ENCODE measurements around the gene SMIM36. TPM values are rescaled to one million over a fixed set of nuclear protein-coding genes. Genes with fewer than 3 reads are reported as not detected.
A peak's percentile ranks its signal among the peaks of the same experiment; 100 is the strongest.

The SMIM36 gene
- total and polyA plus RNA-seq, 12 donors, result not detected

DNA sequence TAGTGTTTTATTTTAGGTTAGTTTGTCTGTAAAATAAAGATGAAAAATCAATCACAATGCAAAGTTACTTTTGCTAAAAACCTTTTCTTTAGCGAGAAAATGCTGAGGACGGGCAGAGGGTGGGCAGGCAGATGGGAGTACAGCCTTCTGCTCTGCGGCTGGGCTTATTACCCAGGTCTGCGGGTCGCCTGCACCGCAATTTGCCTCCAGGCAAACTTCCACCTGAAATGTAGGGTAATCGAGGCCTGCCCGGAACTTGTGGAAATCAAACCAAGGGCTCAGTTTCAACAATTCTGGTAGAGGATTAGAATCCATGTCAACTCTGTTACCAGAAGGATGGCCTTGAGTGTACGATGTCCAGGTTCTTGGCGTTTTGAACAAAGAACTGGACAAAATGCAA is 67.3 kb downstream of the SMIM36 start:
- no peak for ATAC-seq
- H3K9me3 ChIP-seq, result no peaks in the 10 kb centered on the region
- TF ChIP-seq, protein P1, sequence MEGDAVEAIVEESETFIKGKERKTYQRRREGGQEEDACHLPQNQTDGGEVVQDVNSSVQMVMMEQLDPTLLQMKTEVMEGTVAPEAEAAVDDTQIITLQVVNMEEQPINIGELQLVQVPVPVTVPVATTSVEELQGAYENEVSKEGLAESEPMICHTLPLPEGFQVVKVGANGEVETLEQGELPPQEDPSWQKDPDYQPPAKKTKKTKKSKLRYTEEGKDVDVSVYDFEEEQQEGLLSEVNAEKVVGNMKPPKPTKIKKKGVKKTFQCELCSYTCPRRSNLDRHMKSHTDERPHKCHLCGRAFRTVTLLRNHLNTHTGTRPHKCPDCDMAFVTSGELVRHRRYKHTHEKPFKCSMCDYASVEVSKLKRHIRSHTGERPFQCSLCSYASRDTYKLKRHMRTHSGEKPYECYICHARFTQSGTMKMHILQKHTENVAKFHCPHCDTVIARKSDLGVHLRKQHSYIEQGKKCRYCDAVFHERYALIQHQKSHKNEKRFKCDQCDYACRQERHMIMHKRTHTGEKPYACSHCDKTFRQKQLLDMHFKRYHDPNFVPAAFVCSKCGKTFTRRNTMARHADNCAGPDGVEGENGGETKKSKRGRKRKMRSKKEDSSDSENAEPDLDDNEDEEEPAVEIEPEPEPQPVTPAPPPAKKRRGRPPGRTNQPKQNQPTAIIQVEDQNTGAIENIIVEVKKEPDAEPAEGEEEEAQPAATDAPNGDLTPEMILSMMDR (IDR thresholded peaks at IDR 0.05), result no peak
- intact Hi-C loops (cut with DNase I), result no loop called here
- DNase-seq, result no peak
- 92 to 96% methylated on average over 10 of the region's 10 CpGs for WGBS, 2 donors
- peaks cover 0 to 13% (median 0%) of the 10 kb centered on the region in 9 donors for H3K4me1 ChIP-seq
- no peaks in the 10 kb centered on the region for H3K36me3 ChIP-seq
- no peak overlapping the region for H3K4me3 ChIP-seq
- H3K27me3 ChIP-seq, result no peaks in the 10 kb centered on the region
- H3K27ac ChIP-seq, result no peak overlapping the region

DNA sequence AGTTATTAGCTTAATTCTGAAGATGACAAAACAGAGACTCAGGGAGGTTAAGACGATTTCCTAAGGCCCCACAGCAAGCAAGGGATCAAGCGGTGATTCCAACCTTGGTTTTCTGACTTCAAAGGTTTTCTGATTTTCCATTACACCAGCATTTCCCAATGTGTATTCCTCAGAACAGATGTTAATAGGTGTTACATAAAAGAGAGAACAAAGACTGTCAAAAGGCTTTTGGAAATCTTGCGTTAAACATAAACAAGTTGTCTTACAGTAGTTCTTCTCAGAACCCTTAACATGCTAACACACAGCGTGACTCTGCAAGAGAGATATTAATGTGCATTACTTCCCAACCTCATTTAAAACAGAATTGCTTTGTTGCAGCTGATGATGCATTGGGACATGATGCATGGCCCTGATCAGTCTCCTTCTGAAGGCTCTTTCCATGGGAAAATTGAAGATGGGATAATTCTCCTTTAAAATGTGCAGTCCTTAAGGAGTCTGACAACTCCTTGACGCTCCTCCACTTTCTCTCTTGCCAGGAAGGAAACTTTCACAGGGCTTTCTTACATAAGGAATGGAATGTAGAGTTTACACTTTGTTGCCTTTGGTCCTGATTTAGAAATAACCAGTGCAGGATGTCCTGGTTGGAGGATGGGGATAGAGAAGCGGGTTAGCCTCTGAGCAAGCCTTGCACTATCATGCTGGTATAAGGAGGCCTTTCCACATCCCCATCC is 68.1 kb downstream of the SMIM36 start:
- Histone ChIP-seq H3K9me3 (no peaks in the 10 kb centered on the region), H3K27me3 (no peaks in the 10 kb centered on the region), H3K36me3 (no peaks in the 10 kb centered on the region), H3K27ac (no peak overlapping the region), H3K4me3 (no peak overlapping the region), H3K4me1 (peaks cover 0 to 13% (median 0%) of the 10 kb centered on the region in 9 donors)
- 84 to 90% methylated on average over 6 of the region's 6 CpGs for WGBS, 2 donors
- intact Hi-C loops (cut with DNase I), result no loop called here
- no peak for ATAC-seq
- no peak for DNase-seq
- TF ChIP-seq, protein P1 (IDR thresholded peaks at IDR 0.05), result no peak

DNA sequence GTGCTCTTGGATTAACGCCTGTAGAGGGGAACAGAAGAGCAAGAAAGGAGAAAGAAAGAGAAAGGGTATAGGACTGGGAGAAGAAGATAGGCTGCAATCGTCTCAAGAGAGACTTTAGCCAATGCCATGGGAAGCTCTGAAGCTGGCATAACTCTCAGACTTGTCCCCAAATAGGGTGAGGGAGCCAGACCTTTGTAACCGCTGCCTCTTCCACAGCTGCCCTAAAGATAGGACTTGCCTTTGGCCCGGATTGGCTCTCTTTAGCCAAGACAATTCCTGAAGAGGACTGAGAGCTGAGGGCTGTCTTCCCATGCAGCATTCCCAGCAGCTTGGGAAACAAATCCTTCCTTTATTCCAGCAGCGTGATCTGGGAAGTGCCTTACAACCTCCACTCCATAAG is 68.8 kb downstream of the SMIM36 start:
- Histone ChIP-seq H3K27me3 (no peaks in the 10 kb centered on the region), H3K4me3 (no peak overlapping the region), H3K36me3 (no peaks in the 10 kb centered on the region), H3K27ac (no peak overlapping the region), H3K4me1 (peaks cover 0 to 17% (median 0%) of the 10 kb centered on the region in 9 donors), H3K9me3 (no peaks in the 10 kb centered on the region)
- intact Hi-C loops (cut with DNase I), result no loop called here
- peak in 4 of 8 donors; percentile 44 to 71 (median 51) for ATAC-seq
- 46 to 61% methylated on average over 5 of the region's 5 CpGs for WGBS, 2 donors
- no peak for DNase-seq
- TF ChIP-seq, protein P1 (IDR thresholded peaks at IDR 0.05), result no peak

DNA sequence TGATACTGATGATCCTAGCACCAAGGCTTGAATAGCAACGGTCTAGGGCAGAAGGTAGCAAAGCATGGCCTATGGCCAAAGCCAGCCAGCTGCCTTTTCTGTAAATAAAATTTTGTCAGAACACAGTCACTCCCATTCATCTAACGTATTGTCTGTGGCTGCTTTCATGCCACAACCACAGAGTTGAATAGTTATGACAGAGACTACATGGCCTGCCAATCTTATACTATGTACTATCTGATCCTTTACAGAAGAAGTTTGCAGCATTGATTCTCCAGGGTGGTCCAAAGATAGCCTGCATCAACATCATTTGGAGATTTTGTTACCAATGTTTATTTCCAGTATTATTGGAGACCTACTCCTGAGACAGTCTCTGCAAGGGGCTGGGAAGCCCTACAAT is 69.7 kb downstream of the SMIM36 start:
- intact Hi-C loops (cut with DNase I), result no loop called here
- H3K36me3 ChIP-seq, result no peaks in the 10 kb centered on the region
- DNase-seq (no peak), ATAC-seq (no peak)
- no peaks in the 10 kb centered on the region for H3K9me3 ChIP-seq
- no peak overlapping the region for H3K27ac ChIP-seq
- no peak overlapping the region for H3K4me3 ChIP-seq
- WGBS, 2 donors, result 60 to 71% methylated on average over 2 of the region's 2 CpGs
- H3K27me3 ChIP-seq, result no peaks in the 10 kb centered on the region
- peaks cover 0 to 26% (median 0%) of the 10 kb centered on the region in 9 donors for H3K4me1 ChIP-seq
- TF ChIP-seq, protein P1 (IDR thresholded peaks at IDR 0.05), result no peak
